SK-N-SH (cell line): ENCODE results near the gene ATXN2.

ENCODE experiments used
- CTCF ChIP-seq: fragments of 200-600 bp; sonication (generic); IDR thresholded peaks from 2 replicates; pipeline ENCODE4 v1.6.1; 2017; ENCODE audit warnings: antibody characterized with exemption, mild to moderate bottlenecking, moderate library complexity
- ELF1 ChIP-seq: IDR thresholded peaks from 2 replicates; pipeline ENCODE4 v1.4.0; 2012
- EP300 ChIP-seq, 2 experiments: IDR thresholded peaks; 2 replicates each; pipeline versions ENCODE4 v1.4.0 to v1.6.1; 2012; ENCODE audit warnings: borderline replicate concordance in 1 of 2, low read depth in 1 of 2, low read length in 1 of 2
- GABPA ChIP-seq: IDR thresholded peaks from 2 replicates; pipeline ENCODE4 v1.4.0; 2012; ENCODE audit warnings: low read depth, mild to moderate bottlenecking
- GATA2 ChIP-seq: sonication (generic); formaldehyde crosslinking; IDR thresholded peaks from 2 replicates; pipeline ENCODE4 v1.5.0; 2020; ENCODE audit warnings: mild to moderate bottlenecking, missing genetic modification reagents
- MEF2A ChIP-seq: IDR thresholded peaks from 2 replicates; pipeline ENCODE4 v1.4.0; 2012; ENCODE audit warnings: low read depth, borderline replicate concordance
- NFIC ChIP-seq: IDR thresholded peaks from 2 replicates; pipeline ENCODE4 v1.4.0; 2012; ENCODE audit warnings: borderline replicate concordance
- POLR2AphosphoS5 ChIP-seq: IDR thresholded peaks from 2 replicates; pipeline ENCODE4 v1.6.1; 2012; ENCODE audit warnings: low read depth, low read length
- RAD21 ChIP-seq: IDR thresholded peaks from 2 replicates; pipeline ENCODE4 v1.6.1; 2012; ENCODE audit warnings: mild to moderate bottlenecking, low read length
- RXRA ChIP-seq: IDR thresholded peaks from 2 replicates; pipeline ENCODE4 v1.4.0; 2012; ENCODE audit warnings: low read depth, mild to moderate bottlenecking, borderline replicate concordance
- SIN3A ChIP-seq: IDR thresholded peaks from 2 replicates; pipeline ENCODE4 v1.6.1; 2012; ENCODE audit warnings: low read depth, mild to moderate bottlenecking, low read length, moderate library complexity, borderline replicate concordance
- USF2 ChIP-seq: fragments of 150-350 bp; IDR thresholded peaks from 2 replicates; pipeline ENCODE4 v1.6.1; 2017; ENCODE audit warnings: antibody characterized with exemption, low read length, low read depth, borderline replicate concordance
- TF ChIP-seq, protein P1 (sequence below): IDR thresholded peaks from 2 replicates; pipeline ENCODE4 v1.4.0; 2012; ENCODE audit warnings: low read depth

- TF ChIP-seq ELF1 = no peak
- TF ChIP-seq CTCF = peak; percentile 11; the same call in 1 of the 2 replicates
- no peak for TF ChIP-seq USF2
- no peak for TF ChIP-seq GABPA
- no peak for TF ChIP-seq EP300 (IDR thresholded peaks at IDR 0.05; ENCODE audit: borderline replicate concordance in 1 of 2, low read depth in 1 of 2, low read length in 1 of 2)
- TF ChIP-seq SIN3A = no peak
- TF ChIP-seq RXRA = no peak
- TF ChIP-seq POLR2AphosphoS5 = no peak
- TF ChIP-seq, protein P1, sequence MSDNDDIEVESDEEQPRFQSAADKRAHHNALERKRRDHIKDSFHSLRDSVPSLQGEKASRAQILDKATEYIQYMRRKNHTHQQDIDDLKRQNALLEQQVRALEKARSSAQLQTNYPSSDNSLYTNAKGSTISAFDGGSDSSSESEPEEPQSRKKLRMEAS = no peak
- TF ChIP-seq MEF2A = no peak
- TF ChIP-seq NFIC = no peak
- no peak for TF ChIP-seq RAD21
- TF ChIP-seq GATA2 (CRISPR knock-in tag) = no peak
Observed at GRCh38 chr12:111607239-111607638, 8.1 kb upstream of the ATXN2 start.
